ENCODE data around the gene MYOM3.

The MYOM3 gene

GRCh38 chr1:24111262-24111995 is 506 bp downstream of the MYOM3 start:
- peaks cover 3% of the 10 kb centered on the region for H3K4me1 Mint-ChIP-seq (ENCODE audit: low read depth)

GRCh38 chr1:24110642-24111261 is 1.2 kb downstream of the MYOM3 start:
- H3K4me3 Mint-ChIP-seq = no peak overlapping the region
- H3K4me1 Mint-ChIP-seq (ENCODE audit: low read depth) = peaks cover 3% of the 10 kb centered on the region
- no peaks in the 10 kb centered on the region for H3K9me3 Mint-ChIP-seq
- H3K27me3 Mint-ChIP-seq = peaks cover 20% of the 10 kb centered on the region
- no peak overlapping the region for H3K27ac Mint-ChIP-seq
- no peaks in the 10 kb centered on the region for H3K36me3 Mint-ChIP-seq (ENCODE audit: low read depth)

More at GRCh38 chr1:24111262-24111995, 506 bp downstream of the MYOM3 start:
- peaks cover 20% of the 10 kb centered on the region for H3K27me3 Mint-ChIP-seq
- H3K36me3 Mint-ChIP-seq (ENCODE audit: low read depth) = no peaks in the 10 kb centered on the region
- no peak overlapping the region for H3K4me3 Mint-ChIP-seq
- H3K9me3 Mint-ChIP-seq = no peaks in the 10 kb centered on the region
- H3K27ac Mint-ChIP-seq = no peak overlapping the region

DNA sequence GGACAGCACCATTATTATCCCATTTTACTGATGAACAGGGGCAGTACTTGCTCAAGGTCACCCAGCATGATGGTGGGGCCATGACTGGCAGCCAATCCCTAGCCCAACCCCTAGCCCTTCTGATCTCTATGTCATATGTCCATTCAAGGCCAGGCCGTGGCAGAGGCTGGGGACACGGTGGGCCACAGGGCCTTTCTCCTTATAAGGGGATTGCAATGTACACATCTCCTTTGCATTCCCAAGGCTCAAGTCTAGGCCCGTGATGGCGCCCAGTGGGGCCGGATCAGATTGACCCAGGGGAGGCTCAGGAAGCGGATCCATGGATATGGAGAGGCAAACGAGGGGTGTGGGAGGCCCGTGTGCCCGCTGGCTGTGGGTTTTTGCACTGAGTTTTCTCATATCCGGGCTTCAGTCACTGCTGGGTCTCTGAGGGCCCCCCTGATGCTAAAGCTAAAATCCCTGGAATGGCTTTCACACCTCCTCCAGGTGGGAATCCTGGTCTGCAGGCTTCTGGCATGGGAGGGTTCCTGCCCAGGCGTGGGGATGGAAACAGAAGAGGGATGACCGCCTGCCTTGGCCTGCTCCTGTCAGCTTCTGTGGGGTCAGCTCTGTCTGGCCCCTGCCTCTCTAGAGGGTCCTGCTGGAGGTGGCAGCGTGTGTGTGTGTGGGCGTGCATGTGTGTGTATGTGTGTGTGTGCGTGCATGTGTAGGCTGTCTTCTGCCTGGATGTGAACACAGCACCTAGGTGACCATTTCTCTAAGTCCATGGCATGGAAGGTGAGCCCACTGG is 2.1 kb downstream of the MYOM3 start:
- no peaks in the 10 kb centered on the region for H3K36me3 Mint-ChIP-seq (ENCODE audit: low read depth)
- H3K27me3 Mint-ChIP-seq = peaks cover 20% of the 10 kb centered on the region
- H3K4me3 Mint-ChIP-seq = no peak overlapping the region
- H3K9me3 Mint-ChIP-seq = no peaks in the 10 kb centered on the region
- no peak overlapping the region for H3K27ac Mint-ChIP-seq
- H3K4me1 Mint-ChIP-seq (ENCODE audit: low read depth) = peaks cover 3% of the 10 kb centered on the region

DNA sequence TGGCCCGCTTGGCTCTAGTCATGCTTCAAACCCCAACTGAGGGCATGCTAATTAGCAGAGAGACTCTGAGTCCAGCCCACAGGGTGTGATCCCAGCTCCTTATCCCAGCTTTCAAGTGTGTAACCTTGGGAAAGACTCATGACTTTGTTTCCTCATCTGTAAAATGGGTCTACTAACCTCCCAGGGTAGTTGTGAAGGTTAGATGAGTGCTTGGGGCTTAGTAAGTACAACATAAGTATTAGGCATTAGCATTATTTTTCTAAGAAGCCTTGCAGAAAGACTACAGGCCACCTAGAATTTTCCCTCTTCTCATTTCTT is 2.8 kb downstream of the MYOM3 start:
- no peaks in the 10 kb centered on the region for H3K9me3 Mint-ChIP-seq
- H3K27ac Mint-ChIP-seq = no peak overlapping the region
- peaks cover 20% of the 10 kb centered on the region for H3K27me3 Mint-ChIP-seq
- peaks cover 3% of the 10 kb centered on the region for H3K4me1 Mint-ChIP-seq (ENCODE audit: low read depth)
- H3K4me3 Mint-ChIP-seq = no peak overlapping the region
- no peaks in the 10 kb centered on the region for H3K36me3 Mint-ChIP-seq (ENCODE audit: low read depth)

GRCh38 chr1:24108334-24109165 is 3.4 kb downstream of the MYOM3 start:
- no peaks in the 10 kb centered on the region for H3K36me3 Mint-ChIP-seq (ENCODE audit: low read depth)
- H3K27me3 Mint-ChIP-seq = peaks cover 14% of the 10 kb centered on the region
- peaks cover 3% of the 10 kb centered on the region for H3K4me1 Mint-ChIP-seq (ENCODE audit: low read depth)
- H3K4me3 Mint-ChIP-seq = no peak overlapping the region
- no peak overlapping the region for H3K27ac Mint-ChIP-seq
- H3K9me3 Mint-ChIP-seq = no peaks in the 10 kb centered on the region

- H3K27me3 Mint-ChIP-seq = peaks cover 6% of the 10 kb centered on the region
- no peak overlapping the region for H3K27ac Mint-ChIP-seq
- H3K4me3 Mint-ChIP-seq = no peak overlapping the region
- no peaks in the 10 kb centered on the region for H3K9me3 Mint-ChIP-seq
- no peaks in the 10 kb centered on the region for H3K36me3 Mint-ChIP-seq (ENCODE audit: low read depth)
- H3K4me1 Mint-ChIP-seq (ENCODE audit: low read depth) = peaks cover 3% of the 10 kb centered on the region
These were observed 4.3 kb downstream of the MYOM3 start for GRCh38 chr1:24107462-24108138.

- Mint-ChIP-seq H3K27me3 (no peaks in the 10 kb centered on the region), H3K27ac (no peak overlapping the region), H3K4me1 (ENCODE audit: low read depth) (no peaks in the 10 kb centered on the region), H3K9me3 (no peaks in the 10 kb centered on the region), H3K4me3 (no peak overlapping the region), H3K36me3 (ENCODE audit: low read depth) (no peaks in the 10 kb centered on the region)
These were observed 6.4 kb downstream of the MYOM3 start for GRCh38 chr1:24105368-24106160.

GRCh38 chr1:24104854-24105253 is 7.1 kb downstream of the MYOM3 start:
- no peaks in the 10 kb centered on the region for H3K27me3 Mint-ChIP-seq
- no peaks in the 10 kb centered on the region for H3K4me1 Mint-ChIP-seq (ENCODE audit: low read depth)
- H3K9me3 Mint-ChIP-seq = no peaks in the 10 kb centered on the region
- H3K36me3 Mint-ChIP-seq (ENCODE audit: low read depth) = no peaks in the 10 kb centered on the region
- H3K4me3 Mint-ChIP-seq = no peak overlapping the region
- H3K27ac Mint-ChIP-seq = no peak overlapping the region

DNA sequence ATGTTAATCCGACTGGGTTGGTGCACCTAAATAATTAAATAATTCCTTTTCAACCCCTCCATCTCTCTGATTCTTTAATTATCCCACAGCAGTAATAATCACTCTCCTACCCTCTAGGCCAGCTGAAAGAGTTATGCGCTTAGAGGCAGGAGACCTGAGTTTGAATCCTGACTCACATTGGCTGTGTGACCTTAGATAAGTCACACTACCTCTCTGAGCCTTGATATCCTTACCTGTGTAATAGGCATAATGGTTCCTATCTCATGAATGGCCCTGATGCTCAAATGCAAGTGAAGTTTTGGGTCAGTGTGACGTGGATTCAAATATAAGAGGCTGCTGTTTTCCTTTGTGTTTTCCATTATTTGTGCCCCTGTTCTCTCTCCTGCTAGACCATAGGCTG is 8.1 kb downstream of the MYOM3 start:
- Mint-ChIP-seq H3K27me3 (no peaks in the 10 kb centered on the region), H3K9me3 (no peaks in the 10 kb centered on the region), H3K36me3 (ENCODE audit: low read depth) (no peaks in the 10 kb centered on the region), H3K4me1 (ENCODE audit: low read depth) (no peaks in the 10 kb centered on the region), H3K4me3 (no peak overlapping the region), H3K27ac (no peak overlapping the region)

DNA sequence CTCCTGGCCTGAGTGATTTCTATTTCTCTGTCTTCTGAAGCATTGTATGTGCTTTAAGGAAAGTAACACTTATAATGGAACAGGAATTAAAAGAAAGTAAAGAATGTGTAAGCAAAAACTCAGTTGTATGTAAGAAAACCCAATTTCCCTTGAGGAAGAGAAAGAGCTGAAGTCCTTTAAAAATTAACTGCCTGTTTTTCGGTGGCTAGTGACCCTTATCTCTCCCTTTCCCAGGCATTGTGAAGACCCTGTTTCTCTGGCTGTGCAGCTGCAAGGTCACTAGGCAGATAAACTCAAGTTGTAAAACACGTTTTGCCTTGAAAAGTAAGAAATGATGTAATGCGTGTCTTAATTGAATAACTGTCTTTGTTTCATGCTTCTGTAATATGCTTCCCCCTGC is 8.5 kb downstream of the MYOM3 start:
- Mint-ChIP-seq H3K27me3 (no peaks in the 10 kb centered on the region), H3K9me3 (no peaks in the 10 kb centered on the region), H3K27ac (no peak overlapping the region), H3K4me3 (no peak overlapping the region), H3K36me3 (ENCODE audit: low read depth) (no peaks in the 10 kb centered on the region), H3K4me1 (ENCODE audit: low read depth) (no peaks in the 10 kb centered on the region)

- Mint-ChIP-seq H3K4me1 (ENCODE audit: low read depth) (no peaks in the 10 kb centered on the region), H3K27ac (no peak overlapping the region), H3K27me3 (no peaks in the 10 kb centered on the region), H3K9me3 (no peaks in the 10 kb centered on the region), H3K36me3 (ENCODE audit: low read depth) (no peaks in the 10 kb centered on the region), H3K4me3 (no peak overlapping the region)
These were observed 9.0 kb downstream of the MYOM3 start for GRCh38 chr1:24102961-24103360.

GRCh38 chr1:24101796-24102586 is 9.9 kb downstream of the MYOM3 start:
- no peaks in the 10 kb centered on the region for H3K36me3 Mint-ChIP-seq (ENCODE audit: low read depth)
- H3K27ac Mint-ChIP-seq = no peak overlapping the region
- H3K27me3 Mint-ChIP-seq = no peaks in the 10 kb centered on the region
- H3K9me3 Mint-ChIP-seq = no peaks in the 10 kb centered on the region
- H3K4me1 Mint-ChIP-seq (ENCODE audit: low read depth) = no peaks in the 10 kb centered on the region
- no peak overlapping the region for H3K4me3 Mint-ChIP-seq

Data from stimulated activated naive CD8-positive, alpha-beta T cell treated with anti-CD3 and anti-CD28 coated beads, Interleukin-15, Interleukin-2, amounts not matched to agents 100 ng/mL and 50 ng/mL, for 24 hours (primary cell).